ENCODE data around the gene NKAIN4. TPM values are rescaled to one million over a fixed set of nuclear protein-coding genes. Genes with fewer than 3 reads are reported as not detected.

NKAIN4 gene
- total RNA-seq, 4 donors from 2014 or later, result not detected

DNA sequence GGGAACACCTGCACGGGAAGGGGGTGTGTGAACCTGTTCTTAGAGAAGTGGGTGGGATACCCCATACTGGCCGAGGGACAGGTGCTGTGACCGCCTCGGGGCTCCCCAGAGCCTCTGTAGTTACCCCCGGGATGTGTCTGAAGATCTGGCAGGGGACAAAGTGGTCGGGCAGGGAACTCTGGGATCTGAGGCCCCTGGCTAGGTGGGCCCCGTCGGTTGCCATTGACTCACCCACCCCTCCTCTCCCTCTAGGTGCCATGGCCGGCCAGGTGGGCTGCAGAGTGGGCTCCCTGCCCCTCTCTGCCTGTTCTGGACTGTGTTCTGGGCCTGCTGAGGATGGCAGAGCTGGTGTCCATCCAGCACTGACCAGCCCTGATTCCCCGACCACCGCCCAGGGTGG, 14.3 kb downstream of the NKAIN4 start:
- no peak for DNase-seq
- no peak for TF ChIP-seq POLR2A (IDR thresholded peaks at IDR 0.05)
- no peak for TF ChIP-seq CTCF (IDR thresholded peaks at IDR 0.05)
- Histone ChIP-seq H3K27ac (no peak overlapping the region), H3K4me3 (no peak overlapping the region), H3K27me3 (no peaks in the 10 kb centered on the region), H3K4me1 (no peaks in the 10 kb centered on the region), H3K9me3 (no peaks in the 10 kb centered on the region), H3K36me3 (no peaks in the 10 kb centered on the region)

- no peak for DNase-seq
- no peak for TF ChIP-seq CTCF (IDR thresholded peaks at IDR 0.05)
- TF ChIP-seq POLR2A (IDR thresholded peaks at IDR 0.05), result no peak
- H3K27ac ChIP-seq, result no peak overlapping the region
- no peaks in the 10 kb centered on the region for H3K9me3 ChIP-seq
- H3K36me3 ChIP-seq, result no peaks in the 10 kb centered on the region
- H3K4me3 ChIP-seq, result no peak overlapping the region
- no peaks in the 10 kb centered on the region for H3K4me1 ChIP-seq
- H3K27me3 ChIP-seq, result no peaks in the 10 kb centered on the region
Measured at GRCh38 chr20:63239431-63239830, 14.8 kb downstream of the NKAIN4 start.

DNA sequence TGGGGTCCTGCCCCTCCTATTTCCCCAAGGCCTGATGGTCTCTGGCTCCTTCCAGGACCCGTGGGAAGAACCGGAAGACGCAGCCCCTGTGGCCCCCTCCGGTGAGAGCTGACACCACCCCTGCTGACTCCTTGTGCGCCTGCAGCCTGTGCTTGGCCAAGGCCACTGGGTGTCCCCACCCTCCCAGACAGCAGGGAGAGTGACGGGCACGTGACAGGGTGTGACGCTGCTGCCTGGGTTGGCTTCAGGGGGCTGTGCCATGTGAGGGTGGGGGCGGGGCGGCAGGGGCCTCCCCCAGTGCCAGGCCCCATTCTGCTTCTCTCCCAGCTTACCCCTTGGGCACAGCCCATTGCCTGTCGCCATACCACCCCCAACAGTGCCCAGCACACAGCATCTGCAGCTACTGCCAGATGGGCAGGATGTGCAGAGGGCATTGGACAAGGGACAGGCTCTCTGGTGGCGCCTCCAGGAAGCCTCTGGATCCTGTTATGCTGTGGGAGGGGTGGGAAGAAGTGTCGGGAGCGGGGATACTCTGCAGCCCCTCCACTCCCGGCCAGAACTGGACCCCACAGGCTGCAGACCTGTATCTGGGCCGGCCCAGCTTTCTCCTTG, 15.6 kb downstream of the NKAIN4 start:
- no peak for TF ChIP-seq POLR2A (IDR thresholded peaks at IDR 0.05)
- no peak for TF ChIP-seq CTCF (IDR thresholded peaks at IDR 0.05)
- DNase-seq, result no peak
- Histone ChIP-seq H3K36me3 (no peaks in the 10 kb centered on the region), H3K27ac (no peak overlapping the region), H3K27me3 (no peaks in the 10 kb centered on the region), H3K9me3 (no peaks in the 10 kb centered on the region), H3K4me3 (no peak overlapping the region), H3K4me1 (no peaks in the 10 kb centered on the region)

GRCh38 chr20:63238031-63238430, 16.2 kb downstream of the NKAIN4 start:
- H3K27me3 ChIP-seq, result no peaks in the 10 kb centered on the region

GRCh38 chr20:63236116-63236837, 18.0 kb downstream of the NKAIN4 start:
- H3K27ac ChIP-seq, result no peak overlapping the region
- DNase-seq, result no peak
- no peaks in the 10 kb centered on the region for H3K36me3 ChIP-seq
- TF ChIP-seq CTCF (IDR thresholded peaks at IDR 0.05) (no peak), POLR2A (IDR thresholded peaks at IDR 0.05) (no peak)
- no peaks in the 10 kb centered on the region for H3K27me3 ChIP-seq
- H3K4me1 ChIP-seq, result no peaks in the 10 kb centered on the region
- no peak overlapping the region for H3K4me3 ChIP-seq
- no peaks in the 10 kb centered on the region for H3K9me3 ChIP-seq

More at GRCh38 chr20:63238031-63238430, 16.2 kb downstream of the NKAIN4 start:
- Histone ChIP-seq H3K36me3 (no peaks in the 10 kb centered on the region), H3K27ac (no peak overlapping the region), H3K4me3 (no peak overlapping the region), H3K9me3 (no peaks in the 10 kb centered on the region), H3K4me1 (no peaks in the 10 kb centered on the region)
- DNase-seq, result no peak
- TF ChIP-seq CTCF (IDR thresholded peaks at IDR 0.05), result no peak
- no peak for TF ChIP-seq POLR2A (IDR thresholded peaks at IDR 0.05)
